Measurements from ENCODE around the gene IMPG2.

DNA sequence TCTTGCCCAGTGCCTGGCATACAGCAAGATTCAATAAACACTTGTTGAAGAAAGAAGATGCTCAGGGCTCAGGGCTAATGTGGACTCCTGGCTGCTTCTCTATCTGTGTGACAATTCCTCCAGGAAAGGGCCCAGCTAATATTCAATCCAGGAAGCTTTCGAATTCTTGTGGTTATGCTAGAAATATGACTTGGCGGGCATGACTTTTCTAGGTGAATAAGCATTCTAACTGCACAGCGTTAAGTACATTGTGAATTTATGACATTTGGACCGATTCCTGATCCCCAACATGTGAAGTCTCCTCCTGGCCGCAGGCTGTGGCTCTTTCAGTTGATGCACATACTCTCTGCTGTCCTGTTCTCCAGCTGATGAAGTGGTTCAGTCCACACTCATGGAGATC lies 117.0 kb downstream of the IMPG2 start:
- TF ChIP-seq, protein P1, sequence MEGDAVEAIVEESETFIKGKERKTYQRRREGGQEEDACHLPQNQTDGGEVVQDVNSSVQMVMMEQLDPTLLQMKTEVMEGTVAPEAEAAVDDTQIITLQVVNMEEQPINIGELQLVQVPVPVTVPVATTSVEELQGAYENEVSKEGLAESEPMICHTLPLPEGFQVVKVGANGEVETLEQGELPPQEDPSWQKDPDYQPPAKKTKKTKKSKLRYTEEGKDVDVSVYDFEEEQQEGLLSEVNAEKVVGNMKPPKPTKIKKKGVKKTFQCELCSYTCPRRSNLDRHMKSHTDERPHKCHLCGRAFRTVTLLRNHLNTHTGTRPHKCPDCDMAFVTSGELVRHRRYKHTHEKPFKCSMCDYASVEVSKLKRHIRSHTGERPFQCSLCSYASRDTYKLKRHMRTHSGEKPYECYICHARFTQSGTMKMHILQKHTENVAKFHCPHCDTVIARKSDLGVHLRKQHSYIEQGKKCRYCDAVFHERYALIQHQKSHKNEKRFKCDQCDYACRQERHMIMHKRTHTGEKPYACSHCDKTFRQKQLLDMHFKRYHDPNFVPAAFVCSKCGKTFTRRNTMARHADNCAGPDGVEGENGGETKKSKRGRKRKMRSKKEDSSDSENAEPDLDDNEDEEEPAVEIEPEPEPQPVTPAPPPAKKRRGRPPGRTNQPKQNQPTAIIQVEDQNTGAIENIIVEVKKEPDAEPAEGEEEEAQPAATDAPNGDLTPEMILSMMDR (IDR thresholded peaks at IDR 0.05): no peak
- TF ChIP-seq POLR2A (IDR thresholded peaks at IDR 0.05) (no peak), EP300 (IDR thresholded peaks at IDR 0.05) (no peak), POLR2AphosphoS5 (IDR thresholded peaks at IDR 0.05) (no peak)

Measured in sigmoid colon (tissue), 4 donors.